Transverse colon (tissue), 4 donors: ENCODE data around the gene CAPN7. TPM values are rescaled to one million over a fixed set of nuclear protein-coding genes. Genes with fewer than 3 reads are reported as not detected.

Experiments used
- DNase-seq: peaks from one replicate; pipeline ENCODE4 v3.0.0-alpha.2; 2019
- H3K27ac ChIP-seq, 4 donors: fragments of 200-600 bp; sonication (generic); 2 replicates each; pipeline ENCODE4 v1.5.1; 2016 to 2018; ENCODE audit warnings: inconsistent platforms in 4 of 4
- H3K27me3 ChIP-seq: fragments of 200-600 bp; sonication (generic); 2 replicates; pipeline ENCODE4 v1.5.1; 2017; ENCODE audit warnings: inconsistent platforms
- H3K36me3 ChIP-seq, 4 donors: fragments of 200-600 bp; sonication (generic); 2 replicates each; pipeline ENCODE4 v1.5.1; 2017 to 2019; ENCODE audit warnings: inconsistent platforms in 4 of 4
- H3K4me1 ChIP-seq, 4 donors: fragments of 200-600 bp; sonication (generic); 2 replicates each; pipeline ENCODE4 v1.5.1; 2017 to 2020; ENCODE audit warnings: inconsistent platforms in 4 of 4
- H3K4me3 ChIP-seq, 4 donors: fragments of 200-600 bp; sonication (generic); 1 replicate in 1 of 4; 2 replicates in 3 of 4; pipeline versions ENCODE4 v1.5.1 to v1.6.1; 2017 to 2019; ENCODE audit warnings: inconsistent platforms in 4 of 4
- H3K9me3 ChIP-seq, 2 donors: fragments of 200-600 bp; sonication (generic); 2 replicates each; pipeline ENCODE4 v1.5.1; 2017 to 2019; ENCODE audit warnings: inconsistent platforms in 2 of 2
- CTCF ChIP-seq, 5 experiments: fragments of 200-600 bp in 3 of 5; fragments of 450-650 bp in 2 of 5; sonication (generic) in 3 of 5; IDR thresholded peaks; 1 replicate in 2 of 5; 2 replicates in 3 of 5; pipeline ENCODE4 v1.5.1; 2016 to 2017; ENCODE audit warnings: antibody characterized with exemption in 5 of 5, inconsistent platforms in 3 of 5, mild to moderate bottlenecking in 2 of 5, moderate library complexity in 1 of 5
- EP300 ChIP-seq: sonication (generic); formaldehyde crosslinking; IDR thresholded peaks from one replicate; pipeline ENCODE4 v1.6.1; 2017; ENCODE audit warnings: antibody characterized with exemption, low read depth
- POLR2A ChIP-seq: fragments of 450-650 bp; IDR thresholded peaks from one replicate; pipeline ENCODE4 v1.6.1; 2016; ENCODE audit warnings: antibody characterized with exemption, mild to moderate bottlenecking, moderate library complexity
- POLR2AphosphoS5 ChIP-seq, 3 donors: sonication (generic); formaldehyde crosslinking; IDR thresholded peaks; one replicate each; pipeline ENCODE4 v1.6.1; 2016; ENCODE audit warnings: antibody characterized with exemption in 3 of 3
- WGBS, 2 donors: methylation state at CpG; one replicate each; pipeline ENCODE4 v1.1.5; 2018; ENCODE audit warnings: low coverage in 1 of 2; 5-methylcytosine and 5-hydroxymethylcytosine counted together
- in situ Hi-C, 4 donors: fragments of 200-750 bp; cut with MboI; loops; one replicate each; pipeline versions ENCODE4 v1.15.0 to v1.15.1; 2017; ENCODE audit warnings: low sequenced_read_pairs in 3 of 4, low pct_ligation_motif_present in 1 of 4, low pct_unique_long_range_greater_than_20kb in 1 of 4
- intact Hi-C: fragments of 100-400 bp; cut with DNase I; formaldehyde crosslinking; loops from one replicate; pipeline ENCODE4 v1.15.1; 2023; ENCODE audit warnings: low total_unique reads
- total RNA-seq, 4 donors: library from RNA; depleted of rRNA; stranded (reverse); fragments of >200 nt; gene quantifications; one replicate each; pipeline ENCODE4 v1.1.0, GENCODE V29; 2016

The CAPN7 gene
- total RNA-seq, 4 donors from 2014 or later, result 12.1 to 78.4 (median 48.8) TPM

GRCh38 chr3:15253023-15253697 lies 47.1 kb downstream of the CAPN7 start:
- WGBS, 2 donors, result 76 to 82% methylated on average over 7 of the region's 7 CpGs
- Histone ChIP-seq H3K4me3 (no peak overlapping the region), H3K9me3 (no peaks in the 10 kb centered on the region), H3K27ac (no peak overlapping the region), H3K27me3 (no peaks in the 10 kb centered on the region), H3K36me3 (peaks cover 3 to 80% (median 36%) of the 10 kb centered on the region in 4 donors), H3K4me1 (no peaks in the 10 kb centered on the region)
- TF ChIP-seq POLR2A, result no peak
- no peak for TF ChIP-seq CTCF (IDR thresholded peaks at IDR 0.05)
- TF ChIP-seq POLR2AphosphoS5 (IDR thresholded peaks at IDR 0.05), result no peak
- TF ChIP-seq EP300, result no peak
- no peak for DNase-seq
- in situ Hi-C loops, result loop anchor here in 1 of 4 donors (25.0 kb wide), 1 partner anchor 309 kb away; no protein-coding TSS in a partner anchor
- intact Hi-C loops, result no loop called here

GRCh38 chr3:15255215-15255614 lies 49.2 kb downstream of the CAPN7 start:
- WGBS, 2 donors, result 91 to 93% methylated on average over 2 of the region's 2 CpGs
- Histone ChIP-seq H3K4me3 (no peak overlapping the region), H3K9me3 (no peaks in the 10 kb centered on the region), H3K36me3 (peaks cover 3 to 61% (median 26%) of the 10 kb centered on the region in 4 donors), H3K27ac (no peak overlapping the region), H3K27me3 (no peaks in the 10 kb centered on the region), H3K4me1 (no peaks in the 10 kb centered on the region)
- no peak for DNase-seq
- intact Hi-C loops (no loop called here), in situ Hi-C loops (loop anchor here in 1 of 4 donors (25.0 kb wide), 1 partner anchor 307 kb away; no protein-coding TSS in a partner anchor)
- no peak for TF ChIP-seq CTCF (IDR thresholded peaks at IDR 0.05)
- no peak for TF ChIP-seq POLR2A
- TF ChIP-seq EP300, result no peak
- TF ChIP-seq POLR2AphosphoS5 (IDR thresholded peaks at IDR 0.05), result no peak

GRCh38 chr3:15256861-15257341 lies 50.9 kb downstream of the CAPN7 start:
- no peak overlapping the region for H3K4me3 ChIP-seq

More at GRCh38 chr3:15256861-15257341, 50.9 kb downstream of the CAPN7 start:
- no peaks in the 10 kb centered on the region for H3K9me3 ChIP-seq
- WGBS, 2 donors, result 90% methylated on average over 7 of the region's 8 CpGs; no CpG with 5 or more reads in 1 of the 2 donors
- intact Hi-C loops, result no loop called here
- no peak overlapping the region for H3K27ac ChIP-seq
- H3K4me1 ChIP-seq, result peaks cover 0 to 10% (median 0%) of the 10 kb centered on the region in 4 donors
- H3K27me3 ChIP-seq, result no peaks in the 10 kb centered on the region
- TF ChIP-seq CTCF (IDR thresholded peaks at IDR 0.05), result no peak
- TF ChIP-seq POLR2AphosphoS5 (IDR thresholded peaks at IDR 0.05), result no peak
- no peak for TF ChIP-seq EP300
- TF ChIP-seq POLR2A, result no peak
- in situ Hi-C loops, result loop anchor here in 1 of 4 donors (25.0 kb wide), 1 partner anchor 305 kb away; no protein-coding TSS in a partner anchor
- no peak for DNase-seq
- peaks cover 0 to 44% (median 18%) of the 10 kb centered on the region in 4 donors for H3K36me3 ChIP-seq
